Breast epithelium (tissue), 3 donors: ENCODE measurements around the gene CCAR1.

Experiments
- POLR2A ChIP-seq: fragments of 450-650 bp; IDR thresholded peaks from one replicate; pipeline ENCODE4 v1.6.1; 2016; ENCODE audit warnings: antibody characterized with exemption, mild to moderate bottlenecking, moderate library complexity
- TF ChIP-seq, protein P1 (sequence below), 3 donors: fragments of 450-650 bp; IDR thresholded peaks; one replicate each; pipeline ENCODE4 v1.5.1; 2016 to 2017; ENCODE audit warnings: antibody characterized with exemption in 3 of 3, mild to moderate bottlenecking in 3 of 3, moderate library complexity in 3 of 3

GRCh38 chr10:68742397-68742796 lies 21.4 kb downstream of the CCAR1 start:
- no peak for TF ChIP-seq POLR2A
- TF ChIP-seq, protein P1, sequence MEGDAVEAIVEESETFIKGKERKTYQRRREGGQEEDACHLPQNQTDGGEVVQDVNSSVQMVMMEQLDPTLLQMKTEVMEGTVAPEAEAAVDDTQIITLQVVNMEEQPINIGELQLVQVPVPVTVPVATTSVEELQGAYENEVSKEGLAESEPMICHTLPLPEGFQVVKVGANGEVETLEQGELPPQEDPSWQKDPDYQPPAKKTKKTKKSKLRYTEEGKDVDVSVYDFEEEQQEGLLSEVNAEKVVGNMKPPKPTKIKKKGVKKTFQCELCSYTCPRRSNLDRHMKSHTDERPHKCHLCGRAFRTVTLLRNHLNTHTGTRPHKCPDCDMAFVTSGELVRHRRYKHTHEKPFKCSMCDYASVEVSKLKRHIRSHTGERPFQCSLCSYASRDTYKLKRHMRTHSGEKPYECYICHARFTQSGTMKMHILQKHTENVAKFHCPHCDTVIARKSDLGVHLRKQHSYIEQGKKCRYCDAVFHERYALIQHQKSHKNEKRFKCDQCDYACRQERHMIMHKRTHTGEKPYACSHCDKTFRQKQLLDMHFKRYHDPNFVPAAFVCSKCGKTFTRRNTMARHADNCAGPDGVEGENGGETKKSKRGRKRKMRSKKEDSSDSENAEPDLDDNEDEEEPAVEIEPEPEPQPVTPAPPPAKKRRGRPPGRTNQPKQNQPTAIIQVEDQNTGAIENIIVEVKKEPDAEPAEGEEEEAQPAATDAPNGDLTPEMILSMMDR (IDR thresholded peaks at IDR 0.05): no peak
